ENCODE results near the gene BUD31. TPM values are rescaled to one million over a fixed set of nuclear protein-coding genes. Genes with fewer than 3 reads are reported as not detected.

Gene BUD31
- total and polyA plus RNA-seq, 9 of the 15 experiments (the other 6 are each of a cell fraction or from before 2014, with no cell fraction given), result 105 to 342 (median 247) TPM

DNA sequence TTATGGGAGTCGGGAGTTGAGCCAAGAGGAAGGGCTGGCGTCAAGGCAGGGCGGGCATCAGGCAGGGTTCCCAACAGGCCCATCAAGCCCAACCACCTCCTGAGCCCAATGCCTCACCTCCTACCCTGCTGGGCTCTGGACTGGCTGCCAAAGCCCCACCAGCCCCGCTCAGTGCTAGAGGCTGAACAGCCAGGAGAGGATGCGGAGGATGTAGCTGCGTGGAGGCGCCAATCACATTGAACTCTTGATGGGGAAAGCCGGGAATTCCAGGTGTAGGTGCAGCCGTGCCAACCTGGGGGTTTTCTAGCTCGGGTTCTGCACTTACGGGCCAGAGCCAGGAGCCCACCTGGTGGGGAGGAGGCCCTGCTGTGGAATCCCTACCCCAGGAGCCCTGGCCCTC lies 44.3 kb downstream of the BUD31 start:
- Histone ChIP-seq H3K9ac (ENCODE audit: insufficient read depth in 1 of 2, low read depth in 2 of 2, low read length in 2 of 2) (peak overlapping the region in 1 of 2 experiments; percentile 19; a peak in 1 of 4 replicates), H3K9me3 (replicated peaks; ENCODE audit: control insufficient read depth, insufficient read depth, low read depth, low read length) (no peaks in the 10 kb centered on the region), H3K4me1 (replicated peaks in 1 of 2; ENCODE audit: control insufficient read depth in 2 of 2, insufficient read depth in 2 of 2, low read length in 2 of 2) (peaks cover 0 to 19% of the 10 kb centered on the region in 2 experiments; a peak in 1 of 5 replicates), H3K9me1 (ENCODE audit: control insufficient read depth, insufficient read depth, low read length) (no peaks in the 10 kb centered on the region), H3K4me2 (ENCODE audit: insufficient read depth, low read length) (no peak overlapping the region), H4K20me1 (replicated peaks; ENCODE audit: control insufficient read depth, insufficient read depth, low read length) (peaks cover 21% of the 10 kb centered on the region; the same call in 1 of the 2 replicates), H3K79me2 (ENCODE audit: control insufficient read depth, insufficient read depth, low read length) (peaks cover 15% of the 10 kb centered on the region), H3K27me3 (ENCODE audit: control insufficient read depth in 2 of 2, insufficient read depth in 2 of 2, low read length in 2 of 2) (no peaks in the 10 kb centered on the region), H3K4me3 (no peak overlapping the region), H3K27ac (ENCODE audit: extremely low read depth, low read depth, low read length) (no peak overlapping the region), H2AFZ (ENCODE audit: low read depth, low read length) (no peak overlapping the region), H3K36me3 (ENCODE audit: control insufficient read depth, insufficient read depth, low read length) (peaks cover 98% of the 10 kb centered on the region)
- ChIA-PET CTCF (ENCODE audit: low intra/inter-chr PET ratio) (no interaction called here), POLR2A (interaction anchor here (0.6 to 1.0 kb wide), 2 partner anchors 10 to 105 kb away, joined by 3 to 4 read pairs; partner anchors contain the start of gene ZNF655)
- no TSS peak for BruUV-seq (replicated peaks)
- no peak for ATAC-seq
- FAIRE-seq, result no peak
- no peak for DNase-seq (ENCODE audit: extremely low read depth in 1 of 4, low spot score in 3 of 4)
- intact Hi-C loops (cut with micrococcal nuclease) (no loop called here), in situ Hi-C loops (cut with MboI) (no loop called here)
- WGBS (ENCODE audit: insufficient coverage, low coverage, missing lambda C conversion rate), result 90% methylated on average over 11 of the region's 11 CpGs
- no peak for TF ChIP-seq C11orf30 (IDR thresholded peaks at IDR 0.05; ENCODE audit: low read depth)
- peak; percentile 6 for TF ChIP-seq RBM22 (IDR thresholded peaks at IDR 0.05; ENCODE audit: low read depth, low read length, poor library complexity, severe bottlenecking)
- 0 out of 2 replicates have a peak, but pooled peaks have one; percentile 26 for TF ChIP-seq RBFOX2 (IDR thresholded peaks at IDR 0.05; ENCODE audit: low read depth, low read length)
- no peak for TF ChIP-seq ZNF124 (CRISPR knock-in tag; IDR thresholded peaks at IDR 0.05)
- no peak for TF ChIP-seq EHMT2 (IDR thresholded peaks at IDR 0.05)
- TF ChIP-seq POLR2G (IDR thresholded peaks at IDR 0.05; ENCODE audit: low read depth, low read length), result peak; percentile 48; the same call in 1 of the 2 replicates

DNA sequence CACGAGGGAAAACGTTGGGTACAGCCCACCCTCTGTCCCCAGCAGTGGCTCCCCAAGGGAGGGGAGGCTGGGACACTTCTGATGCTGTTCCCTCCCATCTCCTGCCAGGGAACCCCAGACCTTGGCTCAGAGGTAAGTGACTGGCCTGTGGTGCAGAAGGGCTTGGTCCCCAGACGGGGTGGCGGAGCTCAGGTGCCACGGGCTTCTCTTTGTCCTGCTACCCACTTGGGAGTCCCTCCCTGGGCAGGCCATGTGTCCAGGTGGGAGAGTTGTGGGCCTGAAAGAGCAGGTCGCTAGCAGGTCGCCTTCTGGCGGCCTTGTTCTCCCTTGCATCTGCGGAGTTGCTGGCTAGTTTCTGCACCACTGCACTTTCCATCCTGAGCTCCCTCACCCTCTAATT lies 47.1 kb downstream of the BUD31 start:
- no peak for DNase-seq (ENCODE audit: extremely low read depth in 1 of 4, low spot score in 3 of 4)
- Histone ChIP-seq H3K4me2 (ENCODE audit: insufficient read depth, low read length) (no peak overlapping the region), H4K20me1 (replicated peaks; ENCODE audit: control insufficient read depth, insufficient read depth, low read length) (peaks cover 44% of the 10 kb centered on the region), H2AFZ (ENCODE audit: low read depth, low read length) (no peak overlapping the region), H3K9me1 (ENCODE audit: control insufficient read depth, insufficient read depth, low read length) (no peaks in the 10 kb centered on the region), H3K9me3 (replicated peaks; ENCODE audit: control insufficient read depth, insufficient read depth, low read depth, low read length) (no peaks in the 10 kb centered on the region), H3K9ac (ENCODE audit: insufficient read depth in 1 of 2, low read depth in 2 of 2, low read length in 2 of 2) (peak overlapping the region in 1 of 2 experiments; percentile 54; a peak in 2 of 4 replicates), H3K4me3 (no peak overlapping the region), H3K27ac (ENCODE audit: extremely low read depth, low read depth, low read length) (no peak overlapping the region), H3K4me1 (replicated peaks in 1 of 2; ENCODE audit: control insufficient read depth in 2 of 2, insufficient read depth in 2 of 2, low read length in 2 of 2) (peaks cover 0 to 16% of the 10 kb centered on the region in 2 experiments; a peak in 2 of 5 replicates), H3K36me3 (ENCODE audit: control insufficient read depth, insufficient read depth, low read length) (peaks cover 98% of the 10 kb centered on the region), H3K27me3 (ENCODE audit: control insufficient read depth in 2 of 2, insufficient read depth in 2 of 2, low read length in 2 of 2) (no peaks in the 10 kb centered on the region), H3K79me2 (ENCODE audit: control insufficient read depth, insufficient read depth, low read length) (peaks cover 40% of the 10 kb centered on the region)
- BruUV-seq (replicated peaks), result no TSS peak
- no peak for FAIRE-seq
- ChIA-PET POLR2A (interaction anchor here (0.6 to 2.9 kb wide), 10 partner anchors 8 to 824 kb away, joined by 3 to 28 read pairs (median 3); partner anchors contain the start of genes ATP5MF, CPSF4, PDAP1 and PTCD1), CTCF (ENCODE audit: low intra/inter-chr PET ratio) (no interaction called here)
- intact Hi-C loops (cut with micrococcal nuclease) (no loop called here), in situ Hi-C loops (cut with MboI) (no loop called here)
- TF ChIP-seq POLR2AphosphoS5 (IDR thresholded peaks at IDR 0.05; ENCODE audit: control insufficient read depth, insufficient read depth, low read depth, low read length) (peak; percentile 50; the same call in 1 of the 2 replicates), RBM22 (IDR thresholded peaks at IDR 0.05; ENCODE audit: low read depth, low read length, poor library complexity, severe bottlenecking) (peak; percentile 11), ZNF175 (CRISPR knock-in tag; IDR thresholded peaks at IDR 0.05; ENCODE audit: low read depth) (no peak), RBFOX2 (IDR thresholded peaks at IDR 0.05; ENCODE audit: low read depth, low read length) (peak; percentile 18; the same call in 1 of the 2 replicates), SUPT5H (IDR thresholded peaks at IDR 0.05) (0 out of 2 replicates have a peak, but pooled peaks have one; percentile 4), POLR2A (conservative IDR thresholded peaks at IDR 0.05) (peak; percentile 3; the same call in 1 of the 2 replicates), EP300 (IDR thresholded peaks at IDR 0.05; ENCODE audit: low read length) (no peak), POLR2G (IDR thresholded peaks at IDR 0.05; ENCODE audit: low read depth, low read length) (peak; percentile 69), CCNT2 (IDR thresholded peaks at IDR 0.05; ENCODE audit: borderline replicate concordance, extremely low read depth, insufficient read length, low read depth, low read length) (peak; percentile 16)
- WGBS (ENCODE audit: insufficient coverage, low coverage, missing lambda C conversion rate), result 76% methylated on average over 9 of the region's 9 CpGs
- peak; percentile 7 for ATAC-seq
